DMS153 (cell line): ENCODE results near the gene CDH4.

ENCODE experiments used
- DNase-seq: peaks from one replicate; lab custom pipeline; 2025; lab: John Stamatoyannopoulos, UW

The CDH4 gene

DNA sequence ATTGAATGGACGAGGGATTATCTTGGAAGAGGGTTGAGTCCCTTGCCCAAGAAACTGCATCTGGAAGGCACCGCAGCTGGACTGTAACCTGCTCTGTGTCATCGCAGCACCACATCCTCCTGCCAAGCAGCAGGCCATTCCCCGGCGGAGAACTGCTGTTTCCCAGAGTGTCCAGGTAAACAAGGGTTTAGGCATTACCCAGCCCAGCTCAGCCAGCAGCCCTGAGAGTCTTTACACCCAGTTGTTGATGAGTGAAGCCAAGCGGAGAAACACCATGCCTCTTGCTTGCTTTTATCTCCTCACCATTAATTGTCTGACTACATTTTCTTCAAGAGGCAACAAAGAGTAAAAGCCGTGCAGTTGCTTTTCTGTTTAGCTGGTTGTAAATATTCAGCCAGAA is 104.1 kb downstream of the CDH4 start:
- no peak for DNase-seq

DNA sequence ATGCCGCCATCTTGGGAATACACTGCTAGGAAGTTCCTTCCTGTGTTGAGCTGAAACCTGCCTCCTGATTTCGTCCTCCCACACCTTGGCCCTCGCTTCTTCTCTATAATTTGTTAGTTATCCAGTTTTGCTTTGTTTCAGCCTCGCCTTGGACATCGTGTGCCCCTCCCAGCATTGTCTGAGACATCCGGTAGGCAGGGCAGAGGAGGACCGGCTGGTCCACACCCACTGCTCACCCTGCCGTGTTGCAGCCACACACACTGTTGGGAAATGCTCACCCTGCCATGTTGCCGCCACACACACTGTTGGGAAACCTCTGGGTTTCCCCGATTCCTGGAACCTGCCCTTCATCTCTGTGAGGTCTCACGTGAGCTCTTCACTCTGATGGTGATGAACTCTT is 105.1 kb downstream of the CDH4 start:
- DNase-seq, result no peak

DNA sequence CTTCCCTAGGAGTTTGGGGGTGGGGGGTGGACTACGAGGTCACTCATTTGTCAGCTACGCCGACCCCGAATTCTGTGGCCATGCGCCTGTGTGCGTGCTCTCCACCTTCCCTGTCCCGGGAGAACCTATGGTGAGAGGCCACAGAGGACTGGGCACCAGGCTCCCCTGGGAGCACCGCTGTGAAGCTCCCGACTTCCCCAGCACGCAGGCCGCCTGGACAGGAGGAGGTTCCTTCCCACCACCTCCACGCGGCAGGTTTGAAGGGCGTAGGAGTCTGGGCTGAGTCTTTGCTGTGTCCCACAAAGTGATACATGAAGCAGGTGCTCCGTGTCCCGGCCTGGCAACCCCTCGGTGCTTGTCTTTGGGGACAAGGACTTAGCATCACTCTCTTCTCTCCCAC is 107.2 kb downstream of the CDH4 start:
- no peak for DNase-seq

DNA sequence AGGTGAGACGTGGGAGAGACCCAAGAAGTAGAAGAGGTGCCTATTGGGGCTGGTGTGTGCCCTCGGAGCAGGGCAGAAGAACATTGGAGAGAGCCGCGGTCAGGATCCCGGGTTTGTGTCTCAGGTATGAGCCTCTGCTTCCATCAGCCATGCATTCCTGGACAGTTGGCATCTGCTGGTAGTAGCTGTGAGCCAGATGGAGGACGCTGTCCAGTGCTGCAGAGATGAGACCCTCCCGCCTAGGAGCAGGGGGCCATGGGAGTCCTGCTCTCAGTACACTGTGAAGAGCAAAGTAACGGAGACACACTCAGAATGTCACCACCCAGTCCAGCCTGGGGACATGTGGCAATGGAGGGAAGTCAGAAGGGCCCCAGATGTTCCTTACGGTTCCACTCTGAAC is 108.2 kb downstream of the CDH4 start:
- no peak for DNase-seq

DNA sequence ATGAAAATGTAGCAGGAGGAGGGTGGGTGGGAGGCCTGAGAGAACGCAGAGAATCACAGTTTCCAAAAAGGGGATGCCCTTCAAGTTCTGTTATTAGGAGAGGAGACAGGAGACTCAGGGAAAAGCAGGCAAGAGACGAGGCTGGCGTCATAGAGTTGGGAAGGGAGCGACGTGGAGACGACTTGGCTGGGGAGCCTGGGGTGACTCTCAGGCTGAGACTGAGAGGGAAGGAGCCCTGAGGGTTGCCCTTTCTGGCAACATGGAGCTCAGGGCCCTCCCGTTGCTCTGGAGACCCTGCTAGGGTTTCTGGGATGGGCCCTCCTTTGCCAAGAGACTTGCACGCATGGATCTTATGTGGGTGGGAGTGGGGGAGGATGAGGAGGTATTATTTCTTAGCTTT is 108.9 kb downstream of the CDH4 start:
- no peak for DNase-seq

DNA sequence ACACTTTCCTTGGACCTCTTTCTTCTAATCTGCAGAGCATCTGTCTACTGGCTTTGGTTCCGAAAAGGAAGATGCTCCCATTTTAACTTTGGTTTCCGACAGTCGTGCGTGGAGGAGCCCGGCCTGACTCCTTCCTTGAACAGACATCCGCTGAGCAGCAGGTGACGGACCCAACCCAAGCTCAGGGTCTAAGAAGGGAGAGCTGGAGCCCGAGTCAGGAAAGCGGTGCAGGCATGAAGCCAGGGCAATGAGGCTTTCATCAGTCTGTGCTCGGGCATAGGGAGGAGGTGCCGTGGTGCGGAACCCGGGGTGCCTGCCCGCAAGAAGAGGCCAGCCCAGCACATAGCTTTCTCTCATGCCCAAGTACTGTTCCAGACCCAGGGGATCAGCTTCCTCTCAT is 109.4 kb downstream of the CDH4 start:
- DNase-seq, result no peak

DNA sequence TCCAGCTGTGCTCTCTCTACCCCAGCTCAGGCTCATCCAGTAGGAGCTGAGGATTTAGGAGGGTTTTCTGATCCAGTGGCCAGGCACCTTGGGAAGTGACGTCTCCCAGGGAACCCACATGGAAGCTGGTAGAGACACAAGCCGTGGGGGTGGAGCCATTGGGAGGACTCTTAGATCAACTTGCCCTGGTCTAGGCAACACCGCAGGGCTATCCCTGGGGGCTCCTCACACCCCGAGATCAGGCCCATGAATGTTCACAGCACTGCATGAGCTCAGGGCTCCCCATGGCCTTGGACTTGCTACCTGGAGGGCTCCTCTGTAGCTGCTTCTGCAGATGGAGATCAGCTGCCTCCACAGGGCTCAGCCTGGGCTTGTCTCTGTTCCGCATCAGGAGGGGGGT is 112.1 kb downstream of the CDH4 start:
- DNase-seq, result no peak

DNA sequence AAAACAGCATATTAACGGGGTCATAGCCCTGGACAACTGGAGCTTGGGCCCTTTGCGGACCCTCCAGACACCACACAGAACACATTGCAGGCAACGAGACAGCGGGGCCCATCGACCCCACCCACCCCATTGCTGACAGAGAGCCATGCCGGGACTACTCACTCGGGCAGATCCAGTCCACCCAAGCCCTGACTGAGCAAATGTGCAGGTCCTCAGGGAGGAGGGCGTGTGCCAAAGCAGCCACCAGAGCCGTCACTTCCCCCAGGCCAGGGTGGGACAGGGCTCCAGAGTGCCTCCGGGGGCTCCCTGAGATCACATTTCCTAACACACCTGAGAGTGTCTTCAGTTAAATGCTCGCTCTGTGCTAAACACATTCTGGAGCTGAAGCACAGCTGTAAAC is 114.9 kb downstream of the CDH4 start:
- DNase-seq, result no peak

DNA sequence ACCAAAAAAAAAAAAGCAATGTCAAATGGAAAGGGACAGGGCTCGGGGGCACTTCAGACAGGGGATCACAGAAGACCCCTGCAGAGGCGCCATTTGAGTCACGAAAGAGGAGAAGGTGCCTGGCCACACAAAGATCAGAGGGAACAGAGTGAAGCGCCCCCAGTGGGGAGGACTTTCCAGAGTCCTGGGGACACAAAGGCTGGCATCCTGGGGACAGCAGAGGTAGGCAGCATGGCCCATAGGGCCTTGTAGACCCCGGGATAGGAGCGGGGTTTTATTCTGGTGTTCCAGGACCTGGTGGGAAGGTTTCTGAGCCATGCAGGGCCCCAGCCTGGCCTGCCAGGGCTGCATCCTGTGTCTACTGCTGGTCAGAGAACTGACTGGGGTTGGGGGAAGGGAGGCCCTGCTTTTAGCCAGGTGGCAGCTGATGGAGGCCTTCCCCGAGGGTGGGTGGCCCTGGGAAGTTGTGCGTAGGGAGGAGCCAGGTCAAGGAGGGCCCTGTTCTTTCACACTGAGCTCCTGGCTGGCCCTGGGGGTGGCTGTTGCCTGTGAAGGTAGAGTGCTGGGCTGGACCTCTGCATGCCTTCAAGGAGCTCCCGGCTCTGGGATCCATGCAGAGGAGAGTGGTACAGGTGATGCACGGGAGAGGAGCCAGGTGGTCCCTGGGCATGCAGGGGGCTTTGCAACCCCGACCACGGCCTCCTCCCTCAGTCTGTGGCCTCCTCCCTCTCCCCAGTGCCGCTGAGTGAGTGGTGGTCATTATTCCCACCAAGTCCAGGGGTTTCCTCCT is 117.9 kb downstream of the CDH4 start:
- DNase-seq, result no peak

DNA sequence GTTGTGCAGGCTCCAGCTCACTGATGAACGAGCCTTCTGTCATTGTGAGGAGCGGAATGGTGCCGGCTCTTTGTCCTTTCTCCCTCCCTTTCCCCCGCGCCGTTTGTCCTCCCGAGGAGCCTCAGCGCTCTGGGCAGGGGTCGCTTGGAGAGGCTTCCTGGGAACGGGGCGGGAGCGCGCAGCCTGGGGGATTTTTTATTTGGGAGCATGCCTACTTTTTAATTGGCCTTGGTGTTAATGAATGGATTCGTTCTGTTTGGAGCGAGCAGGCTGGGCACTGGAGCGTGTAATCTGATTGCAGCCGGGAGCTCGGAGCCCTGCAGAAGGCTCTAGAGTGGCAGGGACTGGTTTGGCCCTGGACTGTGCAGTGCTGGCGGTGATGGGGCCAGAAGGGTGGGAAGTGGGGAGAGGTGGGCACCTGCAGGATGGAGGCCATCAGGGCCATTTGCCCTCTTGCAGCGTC is 118.8 kb downstream of the CDH4 start:
- DNase-seq, result no peak

DNA sequence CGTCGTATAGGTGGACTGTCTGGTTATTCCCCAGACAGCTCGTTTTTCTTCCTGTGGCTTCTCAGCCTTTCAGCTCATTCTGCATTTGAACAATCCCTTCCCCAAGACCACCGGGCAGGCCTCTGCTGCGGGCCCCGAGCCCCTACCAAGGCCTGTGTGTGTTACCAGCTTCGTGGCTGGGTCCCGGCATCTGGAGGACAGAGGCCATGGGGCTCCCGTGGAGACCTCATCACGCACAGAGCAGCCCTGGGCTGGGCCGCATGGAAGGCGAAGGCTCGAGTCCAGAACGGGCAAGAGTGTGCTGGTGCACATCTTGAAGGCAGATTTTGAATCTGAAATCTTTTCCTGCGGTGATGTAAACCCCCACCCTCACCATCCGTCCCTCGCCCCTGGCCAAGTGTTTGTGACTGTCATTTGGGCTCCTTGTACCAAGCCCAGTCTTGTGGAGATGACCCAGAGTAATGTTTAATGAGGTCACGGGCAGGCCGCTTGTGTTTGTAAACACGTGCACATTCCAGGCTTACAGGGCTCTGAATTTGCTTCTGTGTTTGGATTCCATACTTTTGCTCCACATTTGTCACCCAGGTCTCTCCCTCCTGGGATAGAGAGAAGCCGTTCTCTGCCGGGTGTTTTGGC is 119.6 kb downstream of the CDH4 start:
- no peak for DNase-seq

DNA sequence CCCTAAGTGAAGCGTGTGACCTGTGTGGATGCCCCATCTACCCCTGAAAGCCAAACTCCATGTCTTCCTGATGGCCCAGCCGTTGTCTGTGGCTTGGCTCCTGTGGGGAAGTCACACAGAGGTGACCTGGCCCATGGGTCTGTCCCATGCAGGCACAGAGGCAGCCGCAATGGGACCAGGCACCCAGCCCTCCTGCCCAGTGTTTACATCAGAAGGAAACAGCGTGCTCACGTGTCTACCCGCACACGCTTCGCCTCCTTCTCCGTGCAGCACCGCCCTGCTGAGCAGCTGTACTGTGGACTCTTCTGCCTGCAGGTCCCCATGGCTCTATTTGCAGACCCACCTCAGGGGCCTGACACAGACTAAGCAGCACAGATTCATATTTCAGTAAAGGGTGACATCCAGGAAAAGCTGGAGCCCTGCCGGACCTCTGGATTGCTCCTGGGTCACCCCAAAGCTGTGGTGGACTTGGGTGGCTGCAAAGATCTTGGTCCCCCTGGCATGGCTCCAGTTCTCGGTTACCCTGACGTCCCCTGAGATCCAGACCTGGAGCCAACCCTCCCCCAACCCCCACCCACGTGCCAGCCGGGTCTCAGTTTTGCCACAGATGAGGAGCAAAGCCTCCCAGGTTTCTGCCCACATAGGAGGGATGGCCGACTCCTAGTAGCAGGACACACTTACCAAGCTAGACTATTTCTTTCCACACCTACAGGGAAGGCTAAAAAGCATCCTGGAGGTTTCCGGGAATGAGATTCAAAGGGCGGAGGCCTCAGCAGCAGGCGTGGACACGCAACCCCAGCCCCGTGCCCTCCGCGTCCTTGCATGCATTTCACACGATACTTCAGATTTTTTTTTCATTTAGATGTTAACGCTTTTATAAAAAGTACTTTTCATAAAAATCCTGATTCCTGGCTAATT is 120.3 kb downstream of the CDH4 start:
- DNase-seq, result no peak

DNA sequence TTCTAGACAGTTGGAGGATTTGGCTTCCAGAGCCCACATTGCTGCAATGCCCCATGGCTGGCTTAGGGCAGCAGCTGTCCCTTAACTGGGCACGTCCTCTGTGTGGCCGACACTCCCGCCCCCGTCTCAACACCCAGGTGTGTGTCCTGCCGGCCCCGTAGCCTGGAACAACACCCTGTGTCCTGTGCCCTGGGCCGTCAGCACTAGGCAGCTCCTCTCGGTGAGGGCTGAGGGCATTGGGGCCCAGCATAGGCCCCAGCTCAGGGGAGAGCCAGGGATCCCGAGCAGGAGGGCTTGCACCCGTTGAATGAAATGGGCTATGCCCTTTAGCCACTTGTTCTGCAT is 121.0 kb downstream of the CDH4 start:
- no peak for DNase-seq

DNA sequence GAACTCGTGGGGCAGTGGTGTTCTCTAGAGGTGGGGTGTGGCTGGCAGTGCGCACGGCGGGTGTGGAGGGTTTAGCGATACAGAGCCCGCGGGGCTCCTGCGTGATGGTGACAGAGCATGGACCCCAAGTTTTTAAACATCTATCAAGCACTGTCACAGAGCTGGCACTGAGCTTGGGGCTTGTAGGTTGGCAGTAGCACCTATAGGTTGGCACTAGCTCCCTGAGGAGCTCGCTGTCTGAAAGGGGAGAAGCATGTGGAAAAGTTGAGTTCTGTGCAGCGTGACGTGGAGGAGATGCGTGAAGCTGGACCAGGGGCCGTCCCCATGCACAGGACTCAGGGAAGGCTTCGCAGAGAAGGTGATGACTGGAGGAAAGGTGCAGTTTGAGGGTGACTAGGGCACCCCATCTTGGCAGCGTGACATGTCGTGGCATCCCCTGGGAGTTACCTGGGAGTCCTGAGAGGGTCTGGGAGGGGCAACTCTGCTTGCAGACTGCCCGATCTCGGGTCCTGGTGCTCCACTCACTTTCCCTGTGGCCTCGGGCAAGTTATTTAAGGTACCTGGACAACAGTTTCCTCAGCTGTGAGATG is 122.0 kb downstream of the CDH4 start:
- no peak for DNase-seq

DNA sequence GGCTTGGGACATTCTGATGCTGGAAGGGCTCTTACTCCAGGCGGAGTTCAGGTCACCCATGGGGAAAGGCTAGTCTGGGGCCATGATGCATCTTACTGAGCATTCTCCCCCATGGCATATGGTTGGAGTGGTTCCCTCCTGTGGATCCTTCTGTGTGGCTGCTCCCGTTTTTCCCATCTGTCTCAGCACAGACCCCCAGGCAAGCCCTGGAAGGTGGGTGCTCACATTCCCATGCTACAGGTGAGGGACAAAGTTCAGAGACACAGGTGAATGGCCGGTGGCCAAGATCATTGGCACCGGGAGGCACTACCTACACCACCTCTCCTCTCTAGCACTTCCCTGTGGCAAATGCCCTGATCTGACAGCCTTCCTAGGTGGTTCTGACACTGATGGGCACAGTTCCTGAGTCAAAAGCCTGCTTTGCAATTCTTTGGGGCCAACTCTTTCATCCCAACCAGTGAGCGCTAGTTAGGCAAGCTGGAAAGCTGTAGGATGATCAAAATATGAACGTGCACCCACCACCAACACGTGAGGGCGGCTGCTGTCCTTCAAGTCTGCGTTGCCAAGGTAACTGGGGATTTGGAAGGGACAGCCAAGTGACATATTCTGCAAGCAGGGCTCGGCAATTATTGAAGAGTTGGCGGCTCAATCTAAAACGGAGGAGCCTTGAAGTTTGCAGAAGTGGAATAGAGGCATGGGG is 124.6 kb downstream of the CDH4 start:
- no peak for DNase-seq

DNA sequence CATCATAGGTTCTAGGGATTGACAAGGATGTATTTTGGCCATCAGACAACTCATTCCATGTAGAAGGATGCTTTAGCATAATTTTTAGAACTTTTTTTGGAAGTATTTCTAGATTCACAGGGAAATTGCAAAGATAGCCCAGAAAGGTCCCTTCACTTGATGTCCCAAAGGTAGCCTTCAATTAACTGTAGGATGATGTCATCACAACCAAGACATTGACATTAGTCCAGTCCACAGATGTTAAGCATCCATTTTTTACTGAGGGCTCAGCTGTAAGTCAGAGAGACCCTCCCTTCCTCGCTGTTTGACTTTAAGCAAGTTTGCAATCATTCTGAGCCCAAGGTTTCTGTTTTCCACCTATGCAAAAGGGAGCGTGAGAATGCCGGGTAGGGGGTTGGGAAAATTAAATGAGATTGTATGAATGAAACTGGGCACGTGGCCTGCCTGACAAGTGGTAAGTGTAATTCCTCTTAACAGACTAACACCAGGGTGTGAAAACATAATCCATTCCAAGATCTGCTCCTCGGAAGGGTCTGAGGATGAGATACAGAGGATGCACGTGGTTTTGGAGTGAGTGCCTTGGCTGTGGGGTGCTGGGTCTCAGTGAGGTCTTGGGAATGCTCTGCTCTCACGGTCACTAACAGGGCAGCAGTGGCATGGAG is 126.8 kb downstream of the CDH4 start:
- DNase-seq, result no peak

DNA sequence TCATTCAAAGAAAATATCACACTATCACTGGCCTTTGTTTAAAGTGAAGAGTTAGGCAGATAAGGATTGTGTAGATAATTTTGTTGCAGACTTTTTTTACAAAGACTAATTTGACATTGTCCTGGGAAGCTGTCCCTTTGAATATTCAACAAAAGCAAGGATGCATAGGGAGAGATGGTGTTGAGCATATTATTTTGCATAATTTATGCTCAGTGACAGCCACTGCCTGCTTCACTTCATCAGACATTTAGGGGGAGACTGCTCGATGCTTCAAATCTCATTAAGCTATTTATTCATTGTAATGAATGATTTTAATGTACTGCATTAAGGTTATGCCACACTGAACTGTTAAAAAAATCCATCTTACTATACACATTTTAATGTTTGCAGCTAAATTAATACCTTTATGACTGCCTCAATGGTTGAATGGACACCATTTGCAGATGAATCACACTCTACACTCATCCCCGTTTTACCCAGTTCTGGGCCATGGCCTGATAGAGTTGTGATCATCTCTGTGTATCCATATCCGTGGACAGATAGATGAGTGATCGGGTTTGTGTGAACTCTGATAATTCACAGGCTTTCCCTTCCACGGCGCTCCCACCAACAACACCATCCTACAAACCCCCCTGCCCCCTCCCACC is 128.0 kb downstream of the CDH4 start:
- no peak for DNase-seq

DNA sequence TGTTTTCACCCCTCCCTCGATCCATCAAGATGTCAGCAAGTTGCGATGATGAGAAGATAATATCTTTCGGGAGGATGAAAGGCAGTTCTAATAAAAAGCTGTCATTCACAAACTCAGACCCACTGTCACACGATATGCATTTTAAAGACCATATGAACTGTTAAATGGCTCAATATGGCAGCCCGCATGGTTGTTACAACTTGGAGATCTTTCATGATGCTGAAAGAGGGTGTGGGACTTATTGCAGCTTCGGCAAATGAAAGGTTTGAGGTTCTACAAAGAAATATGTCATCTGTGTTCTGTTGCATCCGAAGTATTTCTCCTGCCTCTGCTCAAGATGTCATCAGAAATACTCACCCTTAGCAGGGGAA is 128.5 kb downstream of the CDH4 start:
- DNase-seq, result no peak

DNA sequence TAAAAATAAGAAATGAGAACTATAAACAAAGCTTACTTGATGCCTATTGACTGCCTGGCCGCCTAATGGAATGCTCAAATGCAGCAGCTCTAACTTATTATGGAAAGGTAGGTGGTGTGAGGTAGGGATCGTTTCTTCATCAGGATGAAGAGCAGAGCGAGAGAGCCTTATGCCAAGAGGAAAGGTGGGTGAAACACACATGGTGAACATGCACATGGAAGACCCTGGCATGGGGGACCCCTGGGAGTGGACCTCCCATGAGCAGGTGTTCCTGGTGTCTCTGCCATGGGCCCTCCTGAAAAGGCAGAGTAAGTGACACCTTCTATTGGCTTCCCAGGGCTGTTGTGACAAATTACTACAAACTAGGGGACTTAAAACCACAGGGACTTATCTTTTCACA is 130.1 kb downstream of the CDH4 start:
- no peak for DNase-seq

DNA sequence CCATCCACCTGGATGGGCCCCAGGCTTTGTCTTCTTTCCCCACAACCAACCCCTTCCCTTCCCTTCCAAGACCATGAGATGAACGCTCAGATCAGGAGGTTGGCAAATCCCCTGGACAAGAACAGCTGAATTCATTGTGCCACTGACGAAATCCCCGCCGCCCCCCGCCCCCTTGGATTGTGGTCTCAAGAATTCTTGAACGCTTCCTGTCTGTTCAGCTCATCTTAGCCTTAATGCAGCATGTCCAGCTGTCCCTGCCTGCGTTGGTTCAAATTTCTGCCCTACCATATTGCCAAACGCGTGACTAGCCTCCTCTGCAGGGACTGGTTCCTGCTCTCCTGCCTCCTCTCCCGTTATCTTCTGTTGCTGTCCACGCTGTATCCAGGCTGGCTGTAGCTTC is 133.2 kb downstream of the CDH4 start:
- DNase-seq, result no peak

DNA sequence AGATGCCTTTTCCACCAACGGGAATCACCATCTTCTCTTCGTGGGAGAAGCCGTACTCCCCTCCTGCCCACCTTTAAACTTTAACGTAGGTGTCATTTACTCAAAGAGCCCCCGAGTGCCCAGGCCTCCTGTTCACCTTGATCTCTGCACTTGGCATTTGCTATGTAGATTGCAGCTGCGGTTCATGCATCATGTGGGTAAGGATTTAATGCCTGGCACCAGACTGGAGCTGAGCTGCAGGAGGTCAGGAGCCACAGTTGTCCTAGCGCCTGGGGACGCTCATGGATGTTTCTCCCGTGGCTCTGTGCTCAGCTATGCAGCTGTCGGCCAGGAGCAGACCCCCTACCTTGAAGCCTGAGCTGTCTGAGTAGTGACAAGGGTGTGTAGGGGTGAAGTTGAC is 133.7 kb downstream of the CDH4 start:
- no peak for DNase-seq
